Ishikawa (cell line): ENCODE data around the gene SRRM3.

ENCODE experiments used
- CREB1 ChIP-seq: IDR thresholded peaks from 2 replicates; pipeline ENCODE4 v1.6.1; 2012; ENCODE audit warnings: low read depth
- EGR1 ChIP-seq: IDR thresholded peaks from 2 replicates; pipeline ENCODE4 v1.6.1; 2012
- EP300 ChIP-seq: IDR thresholded peaks from 2 replicates; pipeline ENCODE4 v1.6.1; 2012; ENCODE audit warnings: borderline replicate concordance
- MAX ChIP-seq: IDR thresholded peaks from 2 replicates; pipeline ENCODE4 v1.6.1; 2012
- NFIC ChIP-seq: IDR thresholded peaks from 2 replicates; pipeline ENCODE4 v1.6.1; 2012
- REST ChIP-seq: IDR thresholded peaks from 2 replicates; pipeline ENCODE4 v1.6.1; 2012; ENCODE audit warnings: low read depth, mild to moderate bottlenecking
- TAF1 ChIP-seq: IDR thresholded peaks from 2 replicates; pipeline ENCODE4 v1.6.1; 2012; ENCODE audit warnings: low read depth, mild to moderate bottlenecking
- TCF12 ChIP-seq: IDR thresholded peaks from 2 replicates; pipeline ENCODE4 v1.6.1; 2012; ENCODE audit warnings: low read depth

DNA sequence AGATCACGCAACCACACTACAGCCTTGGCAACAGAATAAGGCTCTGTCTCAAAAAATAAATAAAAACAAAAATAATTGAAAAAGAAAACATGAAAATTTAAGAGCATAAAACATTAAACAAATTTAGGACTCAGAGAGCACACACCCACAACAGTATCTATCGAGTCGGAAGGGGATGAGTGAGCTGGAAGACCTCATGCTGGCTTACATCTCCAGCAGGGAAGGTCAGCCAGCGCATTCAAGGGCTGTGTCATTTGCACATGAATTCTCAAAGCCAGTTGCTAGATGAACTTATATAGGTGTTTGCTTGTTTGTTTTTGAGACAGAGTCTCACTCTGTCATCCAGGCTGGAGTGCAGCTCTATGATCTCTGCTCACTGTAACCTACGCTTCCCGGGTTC is 50.3 kb downstream of the SRRM3 start:
- TF ChIP-seq TAF1, result no peak
- no peak for TF ChIP-seq EGR1
- no peak for TF ChIP-seq REST
- no peak for TF ChIP-seq EP300
- TF ChIP-seq NFIC, result no peak
- TF ChIP-seq TCF12, result no peak
- no peak for TF ChIP-seq CREB1
- TF ChIP-seq MAX, result no peak
